NCI-H226 (cell line): ENCODE results near the gene THAP11.
"Not testable (repeated sequence)": the region's sequence is repeated elsewhere in the genome, so short reads cannot be mapped to it uniquely, and the experiment has no call there.

ENCODE experiments used
- DNase-seq: peaks from one replicate; pipeline ENCODE4 v3.0.0-alpha.2; 2015

Gene THAP11

GRCh38 chr16:67837190-67837589, 4.9 kb upstream of the THAP11 start:
- not testable (repeated sequence) for DNase-seq

GRCh38 chr16:67837811-67838210, 4.3 kb upstream of the THAP11 start:
- DNase-seq: no peak

- DNase-seq: no peak
Measured at GRCh38 chr16:67841198-67841815, 813 bp upstream of the THAP11 start.

- no peak for DNase-seq
Measured at GRCh38 chr16:67842509-67843342, 606 bp downstream of the THAP11 start.

GRCh38 chr16:67843343-67843765, 1.2 kb downstream of the THAP11 start:
- DNase-seq: no peak

- DNase-seq: no peak
Measured at GRCh38 chr16:67844497-67844896, 2.4 kb downstream of the THAP11 start.

GRCh38 chr16:67845291-67846062, 3.4 kb downstream of the THAP11 start:
- DNase-seq: no peak

GRCh38 chr16:67846063-67846319, 3.9 kb downstream of the THAP11 start:
- no peak for DNase-seq

GRCh38 chr16:67846320-67847063, 4.4 kb downstream of the THAP11 start, which contains the start of gene NUTF2:
TSS of gene NUTF2 (plus strand) at chr16:67846933. CDS start at chr16:67865131, 18,198 bp downstream.
- peak; percentile 95 for DNase-seq

GRCh38 chr16:67847064-67847861, 5.1 kb downstream of the THAP11 start, which contains the start of gene CENPT:
TSS of gene CENPT (minus strand) at chr16:67847693. CDS start at chr16:67833859, 13,834 bp downstream.
- peak; percentile 88 for DNase-seq

- DNase-seq: no peak
Measured at GRCh38 chr16:67848118-67848517, 6.0 kb downstream of the THAP11 start.

GRCh38 chr16:67853670-67854069, 11.6 kb downstream of the THAP11 start:
- DNase-seq: no peak

GRCh38 chr16:67855789-67856188, 13.7 kb downstream of the THAP11 start:
- no peak for DNase-seq

- no peak for DNase-seq
Measured at GRCh38 chr16:67856927-67857546, 14.9 kb downstream of the THAP11 start.

GRCh38 chr16:67857547-67858233, 15.6 kb downstream of the THAP11 start:
- peak; percentile 93 for DNase-seq

- no peak for DNase-seq
Measured at GRCh38 chr16:67858500-67858899, 16.4 kb downstream of the THAP11 start.

GRCh38 chr16:67860589-67861398, 18.7 kb downstream of the THAP11 start:
- no peak for DNase-seq

GRCh38 chr16:67861877-67862276, 19.8 kb downstream of the THAP11 start:
- DNase-seq: no peak

- DNase-seq: no peak
Measured at GRCh38 chr16:67862623-67863583, 20.8 kb downstream of the THAP11 start.
